IMR-90 (cell line): ENCODE measurements around the gene COL4A2. TPM values are rescaled to one million over a fixed set of nuclear protein-coding genes. Genes with fewer than 3 reads are reported as not detected.

Experiments used
- ATAC-seq: fragments of 200-7000 bp; cut with Tn5 transposase; 2 replicates; pipeline ENCODE4 v1.9.1; 2020; ENCODE audit warnings: low read depth, mild to moderate bottlenecking, moderate library complexity
- BruUV-seq: library from RNA; stranded (reverse); fragments of 400-500 nt; replicated peaks from 2 replicates; lab custom pipeline; 2021; lab: Mats Ljungman, UMichigan
- CTCF ChIA-PET: fragments of 300-600 bp; formaldehyde crosslinking; extraction: SDS; loops from one replicate; lab custom pipeline; 2021; ENCODE audit warnings: antibody characterized with exemption; lab: Yijun Ruan, JAX
- POLR2A ChIA-PET: fragments of 300-600 bp; sonication (Branson Sonifier 250); formaldehyde crosslinking; loops from one replicate; lab custom pipeline; 2022; ENCODE audit warnings: antibody characterized with exemption; ENCODE audit not compliant: unreplicated experiment; lab: Charles Lee
- DNase-seq: peaks from one replicate; pipeline ENCODE4 v3.0.0; 2013
- H2AFZ ChIP-seq: replicated peaks from 2 replicates; pipeline ENCODE3; 2013; ENCODE audit warnings: low read length, mild to moderate bottlenecking; ENCODE audit not compliant: poor library complexity
- H2AK5ac ChIP-seq: 2 replicates; pipeline ENCODE4 v1.6.1; 2013; ENCODE audit warnings: low read depth, low read length, inconsistent platforms
- H2AK9ac ChIP-seq: replicated peaks from 2 replicates; pipeline ENCODE3; 2013; ENCODE audit warnings: mild to moderate bottlenecking, low read depth, low read length, moderate library complexity; ENCODE audit not compliant: poor library complexity
- H2BK120ac ChIP-seq: 2 replicates; pipeline ENCODE4 v1.6.1; 2013; ENCODE audit warnings: low read depth, low read length, inconsistent platforms
- H2BK15ac ChIP-seq: 3 replicates; pipeline ENCODE4 v1.6.1; 2013; ENCODE audit warnings: low read depth, low read length, inconsistent platforms
- H2BK20ac ChIP-seq: 2 replicates; pipeline ENCODE4 v1.6.1; 2013; ENCODE audit warnings: low read depth, mild to moderate bottlenecking, inconsistent platforms, low read length, moderate library complexity
- H2BK5ac ChIP-seq: 2 replicates; pipeline ENCODE4 v1.6.1; 2013; ENCODE audit warnings: mild to moderate bottlenecking, low read depth, low read length, inconsistent platforms; ENCODE audit not compliant: poor library complexity, severe bottlenecking
- H3K14ac ChIP-seq: replicated peaks from 2 replicates; pipeline ENCODE4 v1.6.1; 2013; ENCODE audit warnings: low read depth, low read length, inconsistent platforms
- H3K18ac ChIP-seq: 2 replicates; pipeline ENCODE4 v1.6.1; 2013; ENCODE audit warnings: low read depth, low read length, control low read depth
- H3K23ac ChIP-seq: 2 replicates; pipeline ENCODE4 v1.6.1; 2013; ENCODE audit warnings: low read depth, low read length, inconsistent platforms
- H3K27ac ChIP-seq: 2 replicates; pipeline ENCODE4 v1.5.1; 2013; ENCODE audit warnings: mild to moderate bottlenecking, control low read depth, low read length; ENCODE audit not compliant: insufficient read depth
- H3K27me3 ChIP-seq: 2 replicates; pipeline ENCODE4 v1.6.1; 2013; ENCODE audit warnings: low read length; ENCODE audit not compliant: control insufficient read depth, insufficient read depth
- H3K36me3 ChIP-seq: 2 replicates; pipeline ENCODE4 v1.6.1; 2013; ENCODE audit warnings: low read length, mixed read lengths; ENCODE audit not compliant: control insufficient read depth, insufficient read depth
- H3K4ac ChIP-seq: 2 replicates; pipeline ENCODE4 v1.6.1; 2013; ENCODE audit warnings: low read depth, low read length, inconsistent platforms
- H3K4me1 ChIP-seq: 2 replicates; pipeline ENCODE4 v1.6.1; 2013; ENCODE audit warnings: low read length, mixed read lengths; ENCODE audit not compliant: control insufficient read depth, insufficient read depth
- H3K4me2 ChIP-seq: 2 replicates; pipeline ENCODE4 v1.6.1; 2013; ENCODE audit warnings: low read depth, mild to moderate bottlenecking, control low read depth, low read length, moderate library complexity
- H3K4me3 ChIP-seq: 2 replicates; pipeline ENCODE4 v1.5.1; 2013; ENCODE audit warnings: low read depth, mild to moderate bottlenecking, control low read depth, low read length, moderate library complexity; ENCODE audit not compliant: insufficient read depth
- H3K56ac ChIP-seq: 2 replicates; pipeline ENCODE4 v1.6.1; 2013; ENCODE audit warnings: low read length, inconsistent platforms; ENCODE audit not compliant: insufficient read depth; ENCODE audit errors: extremely low read depth
- H3K79me1 ChIP-seq, 2 experiments: 2 replicates each; pipeline ENCODE4 v1.6.1; 2013; ENCODE audit warnings: low read length in 2 of 2, inconsistent platforms in 1 of 2, low read depth in 1 of 2
- H3K9ac ChIP-seq: 2 replicates; pipeline ENCODE4 v1.6.1; 2013; ENCODE audit warnings: low read depth, low read length, control low read depth
- H3K9me1 ChIP-seq: 2 replicates; pipeline ENCODE4 v1.6.1; 2013; ENCODE audit warnings: low read length, inconsistent platforms; ENCODE audit not compliant: insufficient read depth
- H3K9me3 ChIP-seq: 2 replicates; pipeline ENCODE4 v1.6.1; 2013; ENCODE audit warnings: low read length; ENCODE audit not compliant: control insufficient read depth, insufficient read depth
- H4K20me1 ChIP-seq: 2 replicates; pipeline ENCODE4 v1.6.1; 2013; ENCODE audit warnings: low read length, inconsistent platforms; ENCODE audit not compliant: insufficient read depth
- H4K5ac ChIP-seq: 2 replicates; pipeline ENCODE4 v1.6.1; 2013; ENCODE audit warnings: mild to moderate bottlenecking, low read depth, low read length, control low read depth
- H4K8ac ChIP-seq, 2 experiments: 2 replicates each; pipeline ENCODE4 v1.6.1; 2013; ENCODE audit warnings: low read depth in 2 of 2, low read length in 2 of 2, control low read depth in 1 of 2, inconsistent platforms in 1 of 2
- H4K91ac ChIP-seq: 2 replicates; pipeline ENCODE4 v1.6.1; 2013; ENCODE audit warnings: low read depth, low read length, inconsistent platforms; ENCODE audit not compliant: insufficient read depth
- BHLHE40 ChIP-seq: fragments of 150-350 bp; IDR thresholded peaks from 2 replicates; pipeline ENCODE4 v1.6.1; 2016; ENCODE audit warnings: mild to moderate bottlenecking, low read depth, low read length
- CHD1 ChIP-seq: IDR thresholded peaks from 2 replicates; pipeline ENCODE4 v1.6.1; 2012; ENCODE audit warnings: low read depth, low read length, improper control_type of control experiment
- NFE2L2 ChIP-seq: fragments of 150-350 bp; IDR thresholded peaks from 2 replicates; pipeline ENCODE4 v1.6.1; 2016; ENCODE audit warnings: low read depth, mild to moderate bottlenecking, low read length
- WGBS, 2 experiments: methylation state at CpG; one replicate each; pipeline versions ENCODE4 v1.1.5 to v1.1.7; 2013; ENCODE audit warnings: missing lambda C conversion rate in 2 of 2; ENCODE audit not compliant: insufficient read length in 1 of 2; ENCODE audit errors: extremely low coverage in 2 of 2; 5-methylcytosine and 5-hydroxymethylcytosine counted together
- dilution Hi-C: fragments of 300-500 bp; cut with HindIII; formaldehyde crosslinking; loops from one replicate; pipeline ENCODE4 v1.14.3; 2018; ENCODE audit warnings: low sequenced_read_pairs; ENCODE audit not compliant: unreplicated experiment
- in situ Hi-C: fragments of 300-500 bp; cut with MboI; formaldehyde crosslinking; loops from 3 replicates; pipeline ENCODE4 v1.14.3; 2019; ENCODE audit warnings: low sequenced_read_pairs, inconsistent platforms, mixed read lengths
- intact Hi-C: fragments of 100-400 bp; cut with micrococcal nuclease; formaldehyde crosslinking; loops from 2 replicates; pipeline ENCODE4 v1.10.0; 2022
- polyA plus RNA-seq, 3 experiments: library from polyadenylated mRNA; depleted of rRNA; stranded (reverse); fragments of >200 nt; gene quantifications; 2 replicates each; pipeline ENCODE4 v1.2.3, GENCODE V29; 2012; ENCODE audit warnings: low replicate concordance in 1 of 3
- total RNA-seq: library from RNA; depleted of rRNA; stranded (reverse); fragments of >200 nt; gene quantifications from 2 replicates; pipeline ENCODE4 v1.2.3, GENCODE V29; 2012
- TF ChIP-seq, protein P1 (sequence below): fragments of 150-350 bp; IDR thresholded peaks from 2 replicates; pipeline ENCODE4 v1.6.1; 2016; ENCODE audit warnings: low read depth, mild to moderate bottlenecking, low read length, moderate library complexity, borderline replicate concordance
- TF ChIP-seq, protein P2 (sequence below): conservative IDR thresholded peaks from 2 replicates; pipeline ENCODE4 v1.5.1; 2012; ENCODE audit warnings: mild to moderate bottlenecking, low read depth, low read length, improper control_type of control experiment

Gene COL4A2
- total and polyA plus RNA-seq, 2 of the 4 experiments (the other 2 are of a cell fraction): 90.7 to 457 TPM

DNA sequence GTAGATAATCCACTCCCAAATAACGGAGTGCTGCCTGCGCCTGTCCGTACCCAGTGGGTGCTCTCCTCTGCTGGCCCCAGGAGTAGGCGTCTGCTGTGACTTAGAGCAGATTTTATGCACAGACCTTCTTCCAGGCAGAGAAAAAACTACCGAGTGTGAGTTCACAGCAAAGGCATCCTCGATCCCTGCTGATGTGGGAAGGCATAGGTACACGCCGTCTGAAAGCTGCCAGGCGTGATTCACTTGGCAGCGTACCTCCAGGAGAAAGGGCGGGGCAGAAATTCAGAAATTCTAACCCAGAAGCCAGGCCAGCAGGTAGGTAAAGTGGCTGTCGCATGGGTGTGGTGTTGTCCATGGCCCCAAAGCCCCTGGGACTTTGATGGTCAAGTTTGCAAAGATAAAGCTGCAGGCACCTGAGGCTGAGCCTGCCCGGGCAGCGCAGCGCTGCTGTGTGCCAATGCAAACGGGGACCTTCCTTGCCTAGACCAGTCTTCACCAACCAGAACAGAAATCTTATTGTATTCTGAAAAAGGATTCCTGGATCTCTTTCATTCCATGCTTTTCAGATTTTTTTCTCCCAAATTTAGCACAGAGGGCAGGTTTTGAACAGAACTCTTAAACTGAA is 36.3 kb downstream of the COL4A2 start:
- H3K4me2 ChIP-seq: no peak overlapping the region
- no peak overlapping the region for H3K4ac ChIP-seq
- no peak overlapping the region for H2AK9ac ChIP-seq
- 0 out of 2 replicates have a peak overlapping the region, but pooled peaks have one; percentile 6 for H2BK120ac ChIP-seq
- no peak for ATAC-seq
- WGBS, 2 experiments: no CpG with 5 or more reads among the region's 16 CpGs
- no peak overlapping the region for H3K27ac ChIP-seq
- no peak overlapping the region for H3K18ac ChIP-seq
- TF ChIP-seq CHD1 (no peak), NFE2L2 (no peak), BHLHE40 (no peak)
- TF ChIP-seq, protein P1, sequence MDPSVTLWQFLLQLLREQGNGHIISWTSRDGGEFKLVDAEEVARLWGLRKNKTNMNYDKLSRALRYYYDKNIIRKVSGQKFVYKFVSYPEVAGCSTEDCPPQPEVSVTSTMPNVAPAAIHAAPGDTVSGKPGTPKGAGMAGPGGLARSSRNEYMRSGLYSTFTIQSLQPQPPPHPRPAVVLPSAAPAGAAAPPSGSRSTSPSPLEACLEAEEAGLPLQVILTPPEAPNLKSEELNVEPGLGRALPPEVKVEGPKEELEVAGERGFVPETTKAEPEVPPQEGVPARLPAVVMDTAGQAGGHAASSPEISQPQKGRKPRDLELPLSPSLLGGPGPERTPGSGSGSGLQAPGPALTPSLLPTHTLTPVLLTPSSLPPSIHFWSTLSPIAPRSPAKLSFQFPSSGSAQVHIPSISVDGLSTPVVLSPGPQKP: no peak
- TF ChIP-seq, protein P2, sequence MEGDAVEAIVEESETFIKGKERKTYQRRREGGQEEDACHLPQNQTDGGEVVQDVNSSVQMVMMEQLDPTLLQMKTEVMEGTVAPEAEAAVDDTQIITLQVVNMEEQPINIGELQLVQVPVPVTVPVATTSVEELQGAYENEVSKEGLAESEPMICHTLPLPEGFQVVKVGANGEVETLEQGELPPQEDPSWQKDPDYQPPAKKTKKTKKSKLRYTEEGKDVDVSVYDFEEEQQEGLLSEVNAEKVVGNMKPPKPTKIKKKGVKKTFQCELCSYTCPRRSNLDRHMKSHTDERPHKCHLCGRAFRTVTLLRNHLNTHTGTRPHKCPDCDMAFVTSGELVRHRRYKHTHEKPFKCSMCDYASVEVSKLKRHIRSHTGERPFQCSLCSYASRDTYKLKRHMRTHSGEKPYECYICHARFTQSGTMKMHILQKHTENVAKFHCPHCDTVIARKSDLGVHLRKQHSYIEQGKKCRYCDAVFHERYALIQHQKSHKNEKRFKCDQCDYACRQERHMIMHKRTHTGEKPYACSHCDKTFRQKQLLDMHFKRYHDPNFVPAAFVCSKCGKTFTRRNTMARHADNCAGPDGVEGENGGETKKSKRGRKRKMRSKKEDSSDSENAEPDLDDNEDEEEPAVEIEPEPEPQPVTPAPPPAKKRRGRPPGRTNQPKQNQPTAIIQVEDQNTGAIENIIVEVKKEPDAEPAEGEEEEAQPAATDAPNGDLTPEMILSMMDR: no peak
- DNase-seq: no peak
- no peak overlapping the region for H3K4me3 ChIP-seq
- no peak overlapping the region for H2BK5ac ChIP-seq
- peaks cover 54 to 97% of the 10 kb centered on the region in 2 experiments for H3K79me1 ChIP-seq
- no peaks in the 10 kb centered on the region for H3K27me3 ChIP-seq
- dilution Hi-C loops: no loop called here
- intact Hi-C loops: loop anchor here (5.0 kb wide), 1 partner anchor 69 kb away; no protein-coding TSS in a partner anchor
- H3K4me1 ChIP-seq: peaks cover 48% of the 10 kb centered on the region
- no peak overlapping the region for H3K9ac ChIP-seq
- ChIA-PET CTCF (no interaction called here), POLR2A (interaction anchor here (0.6 kb wide), 1 partner anchor 37 kb away, joined by 3 read pairs; no protein-coding TSS in a partner anchor)
- no peak overlapping the region for H4K8ac ChIP-seq
- H2AFZ ChIP-seq: no peak overlapping the region
- H2BK15ac ChIP-seq: no peak overlapping the region
- no peak overlapping the region for H4K5ac ChIP-seq
- peak overlapping the region; percentile 29; the same call in 1 of the 2 replicates for H2AK5ac ChIP-seq
- H3K36me3 ChIP-seq: peaks cover 17% of the 10 kb centered on the region
- in situ Hi-C loops: no loop called here
- H3K9me3 ChIP-seq: no peaks in the 10 kb centered on the region
- no peak overlapping the region for H3K14ac ChIP-seq
- no peak overlapping the region for H3K23ac ChIP-seq
- H2BK20ac ChIP-seq: no peak overlapping the region
- H4K91ac ChIP-seq: no peak overlapping the region
- no peak overlapping the region for H3K56ac ChIP-seq
- peaks cover 55% of the 10 kb centered on the region for H4K20me1 ChIP-seq
- BruUV-seq: no TSS peak
- H3K9me1 ChIP-seq: peaks cover 65% of the 10 kb centered on the region
